ENCODE data around the gene MYO1C.
"Not testable (repeated sequence)": the region's sequence is repeated elsewhere in the genome, so short reads cannot be mapped to it uniquely, and the experiment has no call there.

Gene MYO1C

GRCh38 chr17:1533661-1534325, 41.3 kb upstream of the MYO1C start:
- no peaks in the 10 kb centered on the region for H3K79me2 ChIP-seq
- H3K9ac ChIP-seq, result no peak overlapping the region
- no peak overlapping the region for H3K27ac ChIP-seq
- no peaks in the 10 kb centered on the region for H3K27me3 ChIP-seq (ENCODE audit: control insufficient read depth, insufficient read depth, low read length)
- TF ChIP-seq, protein P1, sequence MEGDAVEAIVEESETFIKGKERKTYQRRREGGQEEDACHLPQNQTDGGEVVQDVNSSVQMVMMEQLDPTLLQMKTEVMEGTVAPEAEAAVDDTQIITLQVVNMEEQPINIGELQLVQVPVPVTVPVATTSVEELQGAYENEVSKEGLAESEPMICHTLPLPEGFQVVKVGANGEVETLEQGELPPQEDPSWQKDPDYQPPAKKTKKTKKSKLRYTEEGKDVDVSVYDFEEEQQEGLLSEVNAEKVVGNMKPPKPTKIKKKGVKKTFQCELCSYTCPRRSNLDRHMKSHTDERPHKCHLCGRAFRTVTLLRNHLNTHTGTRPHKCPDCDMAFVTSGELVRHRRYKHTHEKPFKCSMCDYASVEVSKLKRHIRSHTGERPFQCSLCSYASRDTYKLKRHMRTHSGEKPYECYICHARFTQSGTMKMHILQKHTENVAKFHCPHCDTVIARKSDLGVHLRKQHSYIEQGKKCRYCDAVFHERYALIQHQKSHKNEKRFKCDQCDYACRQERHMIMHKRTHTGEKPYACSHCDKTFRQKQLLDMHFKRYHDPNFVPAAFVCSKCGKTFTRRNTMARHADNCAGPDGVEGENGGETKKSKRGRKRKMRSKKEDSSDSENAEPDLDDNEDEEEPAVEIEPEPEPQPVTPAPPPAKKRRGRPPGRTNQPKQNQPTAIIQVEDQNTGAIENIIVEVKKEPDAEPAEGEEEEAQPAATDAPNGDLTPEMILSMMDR (IDR thresholded peaks at IDR 0.05), result no peak
- no peak overlapping the region for H3K4me3 ChIP-seq (ENCODE audit: low read depth, low read length)
- no peak overlapping the region for H2AFZ ChIP-seq
- H3K4me1 ChIP-seq, result no peaks in the 10 kb centered on the region
- no peaks in the 10 kb centered on the region for H3K36me3 ChIP-seq (ENCODE audit: control insufficient read depth, insufficient read depth, low read length)
- H3K4me2 ChIP-seq (ENCODE audit: low read length), result no peak overlapping the region
- no peaks in the 10 kb centered on the region for H3K9me3 ChIP-seq (ENCODE audit: control insufficient read depth, low read length)

GRCh38 chr17:1532836-1533602, 40.5 kb upstream of the MYO1C start:
- Histone ChIP-seq H3K4me3 (ENCODE audit: low read depth, low read length) (no peak overlapping the region), H3K9me3 (ENCODE audit: control insufficient read depth, low read length) (no peaks in the 10 kb centered on the region), H3K79me2 (no peaks in the 10 kb centered on the region), H3K4me2 (ENCODE audit: low read length) (no peak overlapping the region), H3K27ac (no peak overlapping the region), H2AFZ (no peak overlapping the region), H3K36me3 (ENCODE audit: control insufficient read depth, insufficient read depth, low read length) (no peaks in the 10 kb centered on the region), H3K9ac (no peak overlapping the region), H3K4me1 (no peaks in the 10 kb centered on the region), H3K27me3 (ENCODE audit: control insufficient read depth, insufficient read depth, low read length) (no peaks in the 10 kb centered on the region)
- TF ChIP-seq, protein P1 (IDR thresholded peaks at IDR 0.05), result no peak

DNA sequence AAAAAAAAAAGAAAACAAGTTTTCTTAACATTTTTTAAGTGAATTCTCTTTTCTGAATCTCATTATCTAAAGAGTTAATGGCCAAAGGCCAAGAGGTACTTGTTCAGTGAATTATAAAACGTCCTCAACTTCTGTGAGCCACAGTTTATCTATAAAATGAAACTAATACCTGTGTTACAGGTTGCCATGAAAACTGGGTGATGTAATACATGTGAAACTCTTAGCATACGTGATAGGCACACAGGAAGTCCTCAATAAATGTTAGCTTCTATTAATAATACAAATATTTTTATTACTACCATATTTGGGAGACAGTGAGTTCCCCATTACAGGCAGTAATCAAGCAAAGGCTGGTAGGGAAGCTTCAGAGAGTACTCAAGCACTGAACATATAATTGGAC, 37.4 kb upstream of the MYO1C start:
- Histone ChIP-seq H2AFZ (no peak overlapping the region), H3K27me3 (ENCODE audit: control insufficient read depth, insufficient read depth, low read length) (no peaks in the 10 kb centered on the region), H3K4me3 (ENCODE audit: low read depth, low read length) (no peak overlapping the region), H3K4me2 (ENCODE audit: low read length) (no peak overlapping the region), H3K27ac (no peak overlapping the region), H3K79me2 (no peaks in the 10 kb centered on the region), H3K4me1 (no peaks in the 10 kb centered on the region), H3K9me3 (ENCODE audit: control insufficient read depth, low read length) (no peaks in the 10 kb centered on the region), H3K9ac (no peak overlapping the region), H3K36me3 (ENCODE audit: control insufficient read depth, insufficient read depth, low read length) (no peaks in the 10 kb centered on the region)
- TF ChIP-seq, protein P1 (IDR thresholded peaks at IDR 0.05), result no peak

DNA sequence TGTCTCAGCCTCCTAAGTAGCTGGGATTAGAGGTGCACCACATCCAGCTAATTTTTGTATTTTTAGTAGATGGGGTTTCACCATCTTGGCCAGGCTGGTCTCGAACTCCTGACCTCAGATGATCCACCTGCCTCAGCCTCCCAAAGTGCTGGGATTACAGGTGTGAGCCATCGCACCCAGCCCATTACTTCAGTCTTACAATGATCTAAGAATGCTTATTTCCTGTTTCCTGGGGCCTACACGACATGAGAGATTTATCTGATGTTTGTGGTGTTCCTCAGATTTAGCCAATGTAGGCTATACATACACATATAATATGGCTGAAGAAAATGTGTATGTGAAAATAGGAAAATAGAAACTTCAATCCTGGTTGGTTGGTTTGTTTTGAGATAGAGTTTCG, 34.4 kb upstream of the MYO1C start:
- not testable (repeated sequence) for H3K4me1 ChIP-seq; H3K9me3 ChIP-seq (ENCODE audit: control insufficient read depth, low read length); H3K27ac ChIP-seq; H3K36me3 ChIP-seq (ENCODE audit: control insufficient read depth, insufficient read depth, low read length); H3K4me3 ChIP-seq (ENCODE audit: low read depth, low read length); H3K4me2 ChIP-seq (ENCODE audit: low read length); H3K9ac ChIP-seq; H2AFZ ChIP-seq; H3K27me3 ChIP-seq (ENCODE audit: control insufficient read depth, insufficient read depth, low read length); H3K79me2 ChIP-seq

GRCh38 chr17:1522626-1523025, 30.1 kb upstream of the MYO1C start:
- H3K27me3 ChIP-seq (ENCODE audit: control insufficient read depth, insufficient read depth, low read length), result no peaks in the 10 kb centered on the region
- H3K9ac ChIP-seq, result no peak overlapping the region
- H3K4me2 ChIP-seq (ENCODE audit: low read length), result no peak overlapping the region
- no peak overlapping the region for H2AFZ ChIP-seq
- H3K9me3 ChIP-seq (ENCODE audit: control insufficient read depth, low read length), result no peaks in the 10 kb centered on the region
- H3K79me2 ChIP-seq, result no peaks in the 10 kb centered on the region
- no peak overlapping the region for H3K4me3 ChIP-seq (ENCODE audit: low read depth, low read length)
- no peaks in the 10 kb centered on the region for H3K4me1 ChIP-seq
- H3K36me3 ChIP-seq (ENCODE audit: control insufficient read depth, insufficient read depth, low read length), result no peaks in the 10 kb centered on the region
- TF ChIP-seq, protein P1 (IDR thresholded peaks at IDR 0.05), result no peak
- H3K27ac ChIP-seq, result no peak overlapping the region

Data from parathyroid adenoma (tissue), 2 donors.